ENCODE measurements around the gene NPIPB8. TPM values are rescaled to one million over a fixed set of nuclear protein-coding genes. Genes with fewer than 3 reads are reported as not detected.
"Not testable (repeated sequence)": the region's sequence is repeated elsewhere in the genome, so short reads cannot be mapped to it uniquely, and the experiment has no call there.

NPIPB8 gene
- total and polyA plus RNA-seq, 4 donors, result 0.10 to 2.4 (median 1.2) TPM

DNA sequence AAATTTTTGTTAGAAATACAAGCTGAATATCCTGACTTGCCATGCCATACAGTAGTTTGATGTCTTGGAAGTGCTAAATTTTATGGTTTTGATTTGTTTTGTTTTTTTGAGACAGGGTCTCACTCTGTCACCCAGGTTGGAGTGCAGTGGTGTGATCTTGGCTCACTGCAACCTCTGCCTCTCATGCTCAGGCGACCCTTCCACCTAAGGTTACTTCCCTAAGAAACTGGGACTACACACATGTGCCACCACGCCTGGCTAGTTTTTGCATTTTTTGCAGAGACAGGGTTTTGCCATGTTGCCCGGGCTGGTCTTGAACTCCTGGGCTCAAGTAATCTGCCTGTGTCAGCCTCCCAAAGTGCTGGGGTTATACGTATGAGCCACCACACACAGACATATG is 53.9 kb downstream of the NPIPB8 start:
- H3K27me3 ChIP-seq (ENCODE audit: control insufficient read depth, insufficient read depth, low read length); H3K4me1 ChIP-seq (ENCODE audit: control insufficient read depth, insufficient read depth, low read length); H3K36me3 ChIP-seq (ENCODE audit: control insufficient read depth, insufficient read depth, low read length); DNase-seq (ENCODE audit: low read depth in 4 of 6, low spot score in 6 of 6); H3K27ac ChIP-seq (ENCODE audit: low read depth, low read length); H3K4me3 ChIP-seq (ENCODE audit: low read depth, low read length); H3K9me3 ChIP-seq (ENCODE audit: control insufficient read depth, insufficient read depth, low read length): not testable (repeated sequence)
- WGBS (ENCODE audit: insufficient coverage), result no CpG with 5 or more reads among the region's 4 CpGs

DNA sequence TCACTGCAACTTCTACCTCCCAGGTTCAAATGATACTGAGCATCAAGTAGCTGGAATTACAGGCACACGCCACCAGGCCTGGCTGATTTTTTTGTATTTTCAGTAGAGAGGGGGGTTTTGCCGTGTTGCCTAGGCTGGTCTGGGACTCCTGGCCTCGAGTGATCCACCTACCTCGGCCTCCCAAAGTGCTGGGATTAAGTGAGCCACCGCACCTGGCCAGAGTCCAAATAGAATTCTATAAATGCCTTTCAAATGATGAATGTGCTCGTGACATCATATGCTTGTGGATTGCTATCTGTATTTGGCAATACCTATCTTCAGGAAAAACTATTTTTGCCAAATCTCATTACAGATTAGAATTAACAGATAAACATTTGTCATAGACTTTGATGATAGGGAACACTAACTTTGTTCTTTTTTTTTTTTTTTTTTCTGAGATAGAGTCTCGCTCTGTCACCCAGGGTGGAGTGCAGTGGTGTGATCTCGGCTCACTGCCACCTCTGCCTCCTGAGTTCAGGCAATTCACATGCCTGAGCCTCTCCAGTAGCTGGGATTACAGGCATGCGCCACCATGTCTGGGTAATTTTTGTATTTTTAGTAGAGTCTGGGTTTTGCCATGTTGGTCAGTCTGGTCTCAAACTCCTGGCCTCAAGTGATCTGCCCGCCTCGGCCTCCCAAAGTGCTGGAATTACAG is 55.5 kb downstream of the NPIPB8 start:
- DNase-seq (ENCODE audit: low read depth in 4 of 6, low spot score in 6 of 6); H3K27ac ChIP-seq (ENCODE audit: low read depth, low read length); H3K9me3 ChIP-seq (ENCODE audit: control insufficient read depth, insufficient read depth, low read length); H3K4me1 ChIP-seq (ENCODE audit: control insufficient read depth, insufficient read depth, low read length); H3K4me3 ChIP-seq (ENCODE audit: low read depth, low read length); H3K36me3 ChIP-seq (ENCODE audit: control insufficient read depth, insufficient read depth, low read length); H3K27me3 ChIP-seq (ENCODE audit: control insufficient read depth, insufficient read depth, low read length): not testable (repeated sequence)
- no CpG with 5 or more reads among the region's 11 CpGs for WGBS (ENCODE audit: insufficient coverage)

GRCh38 chr16:28699792-28700191 is 61.9 kb downstream of the NPIPB8 start:
- not testable (repeated sequence) for H3K27ac ChIP-seq (ENCODE audit: low read depth, low read length); H3K9me3 ChIP-seq (ENCODE audit: control insufficient read depth, insufficient read depth, low read length); H3K36me3 ChIP-seq (ENCODE audit: control insufficient read depth, insufficient read depth, low read length); DNase-seq (ENCODE audit: low read depth in 4 of 6, low spot score in 6 of 6); H3K4me1 ChIP-seq (ENCODE audit: control insufficient read depth, insufficient read depth, low read length); H3K27me3 ChIP-seq (ENCODE audit: control insufficient read depth, insufficient read depth, low read length); H3K4me3 ChIP-seq (ENCODE audit: low read depth, low read length)
- WGBS (ENCODE audit: insufficient coverage), result no CpG with 5 or more reads among the region's 9 CpGs

DNA sequence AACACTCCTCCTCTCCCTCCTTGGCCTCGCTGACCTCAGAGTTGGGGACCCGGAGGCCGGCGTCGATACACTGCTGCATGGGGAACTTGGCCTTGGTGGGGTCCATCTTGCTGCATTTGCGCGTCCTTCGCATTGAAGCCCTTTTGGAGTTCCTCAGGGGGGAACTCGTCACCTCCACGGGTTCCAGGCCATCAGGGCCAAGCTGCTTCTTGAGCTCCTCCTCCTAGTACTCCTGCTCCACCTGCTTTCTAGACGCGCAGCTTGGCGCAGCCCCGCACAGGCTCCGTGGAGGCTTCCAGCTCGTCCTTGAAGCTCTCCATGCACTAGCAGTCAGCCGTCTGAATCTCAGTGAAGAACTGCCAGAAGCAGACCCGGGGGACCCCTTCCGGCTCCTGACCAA is 62.5 kb downstream of the NPIPB8 start:
- H3K9me3 ChIP-seq (ENCODE audit: control insufficient read depth, insufficient read depth, low read length); DNase-seq (ENCODE audit: low read depth in 4 of 6, low spot score in 6 of 6); H3K27me3 ChIP-seq (ENCODE audit: control insufficient read depth, insufficient read depth, low read length); H3K4me3 ChIP-seq (ENCODE audit: low read depth, low read length); H3K36me3 ChIP-seq (ENCODE audit: control insufficient read depth, insufficient read depth, low read length); H3K27ac ChIP-seq (ENCODE audit: low read depth, low read length); H3K4me1 ChIP-seq (ENCODE audit: control insufficient read depth, insufficient read depth, low read length): not testable (repeated sequence)
- no CpG with 5 or more reads among the region's 19 CpGs for WGBS (ENCODE audit: insufficient coverage)

GRCh38 chr16:28701384-28701783 is 63.5 kb downstream of the NPIPB8 start:
- H3K9me3 ChIP-seq (ENCODE audit: control insufficient read depth, insufficient read depth, low read length); H3K36me3 ChIP-seq (ENCODE audit: control insufficient read depth, insufficient read depth, low read length); H3K27ac ChIP-seq (ENCODE audit: low read depth, low read length); H3K27me3 ChIP-seq (ENCODE audit: control insufficient read depth, insufficient read depth, low read length); H3K4me3 ChIP-seq (ENCODE audit: low read depth, low read length); DNase-seq (ENCODE audit: low read depth in 4 of 6, low spot score in 6 of 6); H3K4me1 ChIP-seq (ENCODE audit: control insufficient read depth, insufficient read depth, low read length): not testable (repeated sequence)
- no CpG with 5 or more reads among the region's 8 CpGs for WGBS (ENCODE audit: insufficient coverage)

GRCh38 chr16:28704246-28704645 is 66.4 kb downstream of the NPIPB8 start:
- not testable (repeated sequence) for DNase-seq (ENCODE audit: low read depth in 4 of 6, low spot score in 6 of 6); H3K36me3 ChIP-seq (ENCODE audit: control insufficient read depth, insufficient read depth, low read length); H3K4me1 ChIP-seq (ENCODE audit: control insufficient read depth, insufficient read depth, low read length); H3K4me3 ChIP-seq (ENCODE audit: low read depth, low read length); H3K9me3 ChIP-seq (ENCODE audit: control insufficient read depth, insufficient read depth, low read length); H3K27me3 ChIP-seq (ENCODE audit: control insufficient read depth, insufficient read depth, low read length); H3K27ac ChIP-seq (ENCODE audit: low read depth, low read length)
- no CpG with 5 or more reads among the region's 7 CpGs for WGBS (ENCODE audit: insufficient coverage)

Other genes with a start within 250 kb of the NPIPB8 start
- 10 to 100 TPM; 72.7 to 79.0 TPM for gene EIF3CL, start 234.2 kb upstream of the NPIPB8 start, total RNA-seq
- gene EIF3CL, start 234.2 kb upstream of the NPIPB8 start, polyA plus RNA-seq (ENCODE audit: insufficient read length in 2 of 2), result 10 to 100 TPM; 79.8 to 91.7 TPM
- not detected for gene NPIPB7, start 165.7 kb upstream of the NPIPB8 start, total RNA-seq
- gene NPIPB7, start 165.7 kb upstream of the NPIPB8 start, polyA plus RNA-seq (ENCODE audit: insufficient read length in 2 of 2), result 1 to 10 TPM; 1.1 to 1.5 TPM
- 10 to 100 TPM; 12.4 to 15.4 TPM for gene CLN3, start 146.0 kb upstream of the NPIPB8 start, total RNA-seq
- gene CLN3, start 146.0 kb upstream of the NPIPB8 start, polyA plus RNA-seq (ENCODE audit: insufficient read length in 2 of 2), result 10 to 100 TPM; 34.3 to 36.7 TPM
- gene APOBR, start 143.4 kb upstream of the NPIPB8 start, total RNA-seq, result under 1 TPM; 0.17 to 0.99 TPM
- gene APOBR, start 143.4 kb upstream of the NPIPB8 start, polyA plus RNA-seq (ENCODE audit: insufficient read length in 2 of 2), result under 1 TPM; 0.87 to 0.93 TPM
- not detected for gene IL27, start 131.2 kb upstream of the NPIPB8 start, total RNA-seq
- gene IL27, start 131.2 kb upstream of the NPIPB8 start, polyA plus RNA-seq (ENCODE audit: insufficient read length in 2 of 2), result under 1 TPM in 1 of 2 donors, not detected in 1; 0.30 TPM
- 10 to 100 TPM in 1 of 2 donors, 1 to 10 TPM in 1; 1.6 to 54.2 TPM for gene NUPR1, start 99.1 kb upstream of the NPIPB8 start, total RNA-seq
- gene NUPR1, start 99.1 kb upstream of the NPIPB8 start, polyA plus RNA-seq (ENCODE audit: insufficient read length in 2 of 2), result 10 to 100 TPM; 14.8 to 21.2 TPM
- gene SGF29, start 84.1 kb upstream of the NPIPB8 start, total RNA-seq, result 10 to 100 TPM in 1 of 2 donors, 1 to 10 TPM in 1; 8.6 to 29.6 TPM
- gene SGF29, start 84.1 kb upstream of the NPIPB8 start, polyA plus RNA-seq (ENCODE audit: insufficient read length in 2 of 2), result 10 to 100 TPM; 25.3 to 25.8 TPM
- 1 to 10 TPM in 1 of 2 donors, under 1 TPM in 1; 0.50 to 2.8 TPM for gene SULT1A2, start 41.0 kb upstream of the NPIPB8 start, total RNA-seq
- gene SULT1A2, start 41.0 kb upstream of the NPIPB8 start, polyA plus RNA-seq (ENCODE audit: insufficient read length in 2 of 2), result 1 to 10 TPM; 1.4 to 2.6 TPM
- gene SULT1A1, start 28.0 kb upstream of the NPIPB8 start, total RNA-seq, result 10 to 100 TPM; 18.8 to 73.9 TPM
- gene SULT1A1, start 28.0 kb upstream of the NPIPB8 start, polyA plus RNA-seq (ENCODE audit: insufficient read length in 2 of 2), result 10 to 100 TPM; 24.2 to 35.4 TPM
- gene EIF3C, start 73.4 kb downstream of the NPIPB8 start, total RNA-seq, result 100 to 1,000 TPM; 126 to 465 TPM
- 100 to 1,000 TPM; 318 to 475 TPM for gene EIF3C, start 73.4 kb downstream of the NPIPB8 start, polyA plus RNA-seq (ENCODE audit: insufficient read length in 2 of 2)
- gene NPIPB9, start 113.7 kb downstream of the NPIPB8 start, total RNA-seq, result 1 to 10 TPM; 3.1 to 3.4 TPM
- 1 to 10 TPM; 2.5 to 4.2 TPM for gene NPIPB9, start 113.7 kb downstream of the NPIPB8 start, polyA plus RNA-seq (ENCODE audit: insufficient read length in 2 of 2)
- 10 to 100 TPM; 40.1 to 45.7 TPM for gene ATXN2L, start 184.9 kb downstream of the NPIPB8 start, total RNA-seq
- gene ATXN2L, start 184.9 kb downstream of the NPIPB8 start, polyA plus RNA-seq (ENCODE audit: insufficient read length in 2 of 2), result 100 to 1,000 TPM; 133 to 159 TPM
- 100 to 1,000 TPM in 1 of 2 donors, 10 to 100 TPM in 1; 56.9 to 120 TPM for gene TUFM, start 208.3 kb downstream of the NPIPB8 start, total RNA-seq
- 100 to 1,000 TPM; 242 to 243 TPM for gene TUFM, start 208.3 kb downstream of the NPIPB8 start, polyA plus RNA-seq (ENCODE audit: insufficient read length in 2 of 2)
- gene SH2B1, start 225.8 kb downstream of the NPIPB8 start, total RNA-seq, result 10 to 100 TPM; 17.5 to 40.3 TPM
- 100 to 1,000 TPM; 101 to 113 TPM for gene SH2B1, start 225.8 kb downstream of the NPIPB8 start, polyA plus RNA-seq (ENCODE audit: insufficient read length in 2 of 2)
- under 1 TPM; 0.77 to 0.99 TPM for gene ATP2A1, start 240.4 kb downstream of the NPIPB8 start, total RNA-seq
- 1 to 10 TPM; 2.6 to 6.1 TPM for gene ATP2A1, start 240.4 kb downstream of the NPIPB8 start, polyA plus RNA-seq (ENCODE audit: insufficient read length in 2 of 2)

All from spinal cord (tissue), 10 donors.